HFF-Myc (cell line): ENCODE results near the gene AQP12B.

Experiments used
- DNase-seq: peaks from one replicate; pipeline ENCODE4 v3.0.0-alpha.2; 2011; ENCODE audit warnings: low read depth; ENCODE audit errors: extremely low read depth
- H3K4me3 ChIP-seq: replicated peaks from 2 replicates; pipeline ENCODE4 v1.5.1; 2011; ENCODE audit warnings: low read depth, mild to moderate bottlenecking, control low read depth, low read length
- TF ChIP-seq, protein P1 (sequence below): IDR thresholded peaks from 2 replicates; pipeline ENCODE4 v1.5.1; 2012; ENCODE audit warnings: mild to moderate bottlenecking, low read depth, low read length, control low read depth; ENCODE audit errors: missing control alignments

AQP12B gene

GRCh38 chr2:240722376-240722775 lies 39.7 kb upstream of the AQP12B start:
- H3K4me3 ChIP-seq, result no peak overlapping the region
- DNase-seq, result no peak
- TF ChIP-seq, protein P1, sequence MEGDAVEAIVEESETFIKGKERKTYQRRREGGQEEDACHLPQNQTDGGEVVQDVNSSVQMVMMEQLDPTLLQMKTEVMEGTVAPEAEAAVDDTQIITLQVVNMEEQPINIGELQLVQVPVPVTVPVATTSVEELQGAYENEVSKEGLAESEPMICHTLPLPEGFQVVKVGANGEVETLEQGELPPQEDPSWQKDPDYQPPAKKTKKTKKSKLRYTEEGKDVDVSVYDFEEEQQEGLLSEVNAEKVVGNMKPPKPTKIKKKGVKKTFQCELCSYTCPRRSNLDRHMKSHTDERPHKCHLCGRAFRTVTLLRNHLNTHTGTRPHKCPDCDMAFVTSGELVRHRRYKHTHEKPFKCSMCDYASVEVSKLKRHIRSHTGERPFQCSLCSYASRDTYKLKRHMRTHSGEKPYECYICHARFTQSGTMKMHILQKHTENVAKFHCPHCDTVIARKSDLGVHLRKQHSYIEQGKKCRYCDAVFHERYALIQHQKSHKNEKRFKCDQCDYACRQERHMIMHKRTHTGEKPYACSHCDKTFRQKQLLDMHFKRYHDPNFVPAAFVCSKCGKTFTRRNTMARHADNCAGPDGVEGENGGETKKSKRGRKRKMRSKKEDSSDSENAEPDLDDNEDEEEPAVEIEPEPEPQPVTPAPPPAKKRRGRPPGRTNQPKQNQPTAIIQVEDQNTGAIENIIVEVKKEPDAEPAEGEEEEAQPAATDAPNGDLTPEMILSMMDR, result no peak

- DNase-seq, result no peak
- H3K4me3 ChIP-seq, result no peak overlapping the region
- TF ChIP-seq, protein P1, result no peak
Observed at GRCh38 chr2:240721596-240722180, 39.0 kb upstream of the AQP12B start.

DNA sequence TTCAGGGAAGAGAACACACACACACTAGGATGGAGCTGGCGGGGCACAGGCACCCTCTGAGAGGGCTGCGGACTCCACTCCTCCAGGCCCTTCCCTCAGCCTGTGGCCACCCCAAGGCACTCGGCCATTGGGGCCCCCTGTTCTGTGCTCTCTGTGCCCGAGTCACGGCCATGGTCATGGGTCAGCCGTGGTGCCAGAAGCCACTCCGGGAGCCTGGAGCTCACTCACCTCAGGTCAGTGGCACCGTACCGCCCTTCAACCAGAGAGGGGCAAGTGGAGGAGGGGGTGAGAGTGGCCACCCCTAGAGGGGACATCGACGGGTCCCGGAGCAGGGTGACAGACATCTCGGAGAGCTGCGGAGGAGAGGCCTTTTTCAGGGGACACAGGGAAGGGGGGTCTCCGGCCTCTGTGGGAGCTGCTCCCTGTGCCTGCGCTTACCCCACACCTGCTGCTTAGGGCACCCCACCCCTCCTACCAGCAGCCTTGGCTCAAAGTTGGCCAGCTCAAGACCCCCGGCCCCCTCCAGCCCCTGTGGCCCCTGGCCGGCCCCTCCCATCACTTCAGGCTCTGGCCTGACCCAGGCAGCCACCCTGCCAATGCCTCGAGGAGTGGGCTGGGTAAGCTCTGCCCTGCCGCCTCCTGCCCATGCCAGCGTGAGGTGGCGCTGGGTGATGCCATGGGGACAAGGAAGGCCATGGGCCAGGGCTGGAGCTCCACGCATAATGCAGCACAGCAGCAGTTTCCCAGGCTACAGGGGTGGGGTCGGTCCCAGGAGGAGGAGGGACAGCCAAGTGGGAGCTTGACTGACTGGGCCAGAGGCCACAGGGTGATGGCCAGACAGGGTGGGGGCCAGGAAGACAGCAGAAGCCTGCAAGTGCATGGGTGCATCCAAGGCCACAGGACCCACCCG lies 38.3 kb upstream of the AQP12B start:
- TF ChIP-seq, protein P1, result no peak
- no peak for DNase-seq
- H3K4me3 ChIP-seq, result no peak overlapping the region

DNA sequence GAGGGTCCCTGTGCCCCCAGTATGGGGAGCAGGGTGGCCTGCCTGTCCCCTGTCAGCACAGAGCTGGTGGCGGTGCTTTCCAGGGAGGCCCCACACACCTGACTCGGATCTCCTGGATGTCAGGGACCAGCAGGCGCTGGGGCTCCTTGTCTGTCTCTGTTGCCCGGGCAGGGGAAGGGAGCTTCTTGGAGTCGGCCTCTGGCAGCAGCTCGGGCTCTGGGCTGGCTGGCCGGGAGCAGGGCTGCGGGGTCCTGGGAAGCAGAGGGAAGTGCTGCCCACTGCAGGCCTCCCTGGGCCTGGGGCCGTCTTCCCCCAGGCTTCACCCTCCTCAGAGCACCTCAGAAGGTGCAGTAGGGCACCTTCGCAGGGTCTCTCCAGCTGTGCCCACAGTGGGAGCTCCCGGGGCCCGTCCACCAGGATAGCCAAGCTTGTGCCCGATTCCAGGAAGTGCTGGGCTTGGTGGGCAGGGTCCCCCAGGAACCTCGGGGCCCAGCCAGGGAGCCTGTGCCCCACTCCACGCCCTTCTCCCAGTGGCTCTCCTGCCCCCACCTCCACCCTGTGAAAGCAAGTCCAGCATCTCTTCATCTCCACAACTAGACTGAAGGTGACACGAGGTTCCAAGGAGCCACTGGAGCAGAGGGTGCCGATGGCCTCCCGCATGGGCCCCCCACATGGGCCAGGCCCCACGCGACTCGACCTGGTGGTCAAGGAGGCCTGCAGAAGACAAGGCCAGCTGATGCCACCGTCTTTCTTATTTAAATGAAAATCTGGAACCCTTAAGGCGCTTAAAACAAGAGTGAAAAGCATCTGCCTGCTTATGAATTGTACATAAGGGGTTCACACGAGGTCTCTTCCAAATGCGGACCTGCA lies 37.2 kb upstream of the AQP12B start:
- H3K4me3 ChIP-seq, result no peak overlapping the region
- TF ChIP-seq, protein P1, result no peak
- no peak for DNase-seq

GRCh38 chr2:240718896-240719490 lies 36.3 kb upstream of the AQP12B start:
- no peak for DNase-seq
- H3K4me3 ChIP-seq, result no peak overlapping the region
- TF ChIP-seq, protein P1, result no peak

GRCh38 chr2:240717681-240718581 lies 35.2 kb upstream of the AQP12B start:
- DNase-seq, result no peak
- TF ChIP-seq, protein P1, result no peak
- H3K4me3 ChIP-seq, result no peak overlapping the region
